Kidney glomerular epithelial cell (primary cell): ENCODE results near the gene ZNF358.

Experiments
- DNase-seq: peaks from one replicate; lab custom pipeline; 2025; lab: John Stamatoyannopoulos, UW

ZNF358 gene

GRCh38 chr19:7489609-7490044, 26.3 kb upstream of the ZNF358 start:
- no peak for DNase-seq

GRCh38 chr19:7492142-7492541, 23.8 kb upstream of the ZNF358 start:
- DNase-seq: no peak

- DNase-seq: no peak
Measured at GRCh38 chr19:7492558-7492957, 23.3 kb upstream of the ZNF358 start.

GRCh38 chr19:7494416-7495098, 21.3 kb upstream of the ZNF358 start:
- no peak for DNase-seq

- DNase-seq: peak; percentile 24
Measured at GRCh38 chr19:7497292-7497691, 18.6 kb upstream of the ZNF358 start.

GRCh38 chr19:7500811-7501450, 15.0 kb upstream of the ZNF358 start:
- no peak for DNase-seq

- no peak for DNase-seq
Measured at GRCh38 chr19:7502552-7502951, 13.4 kb upstream of the ZNF358 start.

GRCh38 chr19:7504684-7505083, 11.2 kb upstream of the ZNF358 start:
- no peak for DNase-seq

GRCh38 chr19:7505288-7505681, 10.6 kb upstream of the ZNF358 start:
- no peak for DNase-seq

GRCh38 chr19:7505682-7506384, 10.1 kb upstream of the ZNF358 start:
- DNase-seq: peak; percentile 11

- peak; percentile 16 for DNase-seq
Measured at GRCh38 chr19:7506385-7507328, 9.2 kb upstream of the ZNF358 start.

- peak; percentile 52 for DNase-seq
Measured at GRCh38 chr19:7507884-7508283, 8.0 kb upstream of the ZNF358 start.

GRCh38 chr19:7509625-7510024, 6.3 kb upstream of the ZNF358 start:
- no peak for DNase-seq

GRCh38 chr19:7512400-7512851, 3.5 kb upstream of the ZNF358 start:
- no peak for DNase-seq

- DNase-seq: no peak
Measured at GRCh38 chr19:7513809-7514642, 1.9 kb upstream of the ZNF358 start.

- no peak for DNase-seq
Measured at GRCh38 chr19:7515110-7515644, 726 bp upstream of the ZNF358 start.

GRCh38 chr19:7516333-7516732, 430 bp downstream of the ZNF358 start:
- DNase-seq: no peak

GRCh38 chr19:7516878-7517277, 975 bp downstream of the ZNF358 start:
- DNase-seq: no peak

- no peak for DNase-seq
Measured at GRCh38 chr19:7519361-7520130, 3.6 kb downstream of the ZNF358 start.
